Right lobe of liver (tissue), 6 donors: ENCODE measurements around the gene BDNF. TPM values are rescaled to one million over a fixed set of nuclear protein-coding genes. Genes with fewer than 3 reads are reported as not detected.

Experiments
- ATAC-seq, 4 donors: fragments of 200-7000 bp; cut with Tn5 transposase; one replicate each; pipeline ENCODE4 v1.9.1; 2020; ENCODE audit warnings: mild to moderate bottlenecking in 4 of 4, moderate library complexity in 4 of 4
- DNase-seq, 3 donors: peaks; one replicate each; pipeline ENCODE4 v3.0.0-alpha.2; 2020
- H3K27ac ChIP-seq, 3 donors: fragments of 200-600 bp; one replicate each; pipeline ENCODE4 v1.8.0; 2022
- H3K27me3 ChIP-seq, 2 donors: fragments of 200-600 bp; one replicate each; pipeline ENCODE4 v1.8.0; 2022
- H3K36me3 ChIP-seq, 4 donors: fragments of 200-600 bp; sonication (generic) in 1 of 4; one replicate each; pipeline versions ENCODE4 v1.5.1 to v1.8.0; 2017 to 2022; ENCODE audit warnings: control low read depth in 1 of 4
- H3K4me1 ChIP-seq, 4 donors: fragments of 200-600 bp; sonication (generic) in 1 of 4; one replicate each; pipeline versions ENCODE4 v1.5.1 to v1.8.0; 2017 to 2022; ENCODE audit warnings: control low read depth in 1 of 4
- H3K4me3 ChIP-seq, 3 donors: fragments of 200-600 bp; one replicate each; pipeline ENCODE4 v1.8.0; 2022
- H3K9me3 ChIP-seq, 4 donors: fragments of 200-600 bp; sonication (generic) in 1 of 4; one replicate each; pipeline versions ENCODE4 v1.5.1 to v1.8.0; 2017 to 2022; ENCODE audit warnings: control low read depth in 1 of 4
- POLR2A ChIP-seq: fragments of 450-650 bp; IDR thresholded peaks from one replicate; pipeline ENCODE4 v1.6.1; 2017; ENCODE audit warnings: antibody characterized with exemption, mild to moderate bottlenecking
- WGBS: methylation state at CpG from one replicate; pipeline ENCODE4 v1.1.6; 2018; ENCODE audit warnings: low coverage, low lambda C conversion rate; ENCODE audit not compliant: insufficient coverage; ENCODE audit errors: missing lambda C conversion rate; 5-methylcytosine and 5-hydroxymethylcytosine counted together
- intact Hi-C, 2 donors: fragments of 100-400 bp; cut with DNase I; formaldehyde crosslinking; loops; one replicate each; pipeline versions ENCODE4 v1.11.2 to v1.14.1; 2022
- total RNA-seq, 6 experiments: library from RNA; depleted of rRNA in 2 of 6; stranded (reverse); fragments of >200 nt in 2 of 6; fragmentation: NEBNext Ultra II Directional in 3 of 6; extraction: Animal tissue kit (Norgen Biotek cat#: 25700) in 3 of 6; gene quantifications; one replicate each; pipeline versions ENCODE4 v1.1.0 to v1.2.4, GENCODE V29; 2016 to 2023
- TF ChIP-seq, protein P1 (sequence below), 4 donors: fragments of 200-600 bp in 3 of 4; fragments of 450-650 bp in 1 of 4; IDR thresholded peaks; one replicate each; pipeline versions ENCODE4 v1.5.1 to v1.8.0; 2016 to 2022; ENCODE audit warnings: antibody characterized with exemption in 4 of 4, mild to moderate bottlenecking in 2 of 4
- donor health status: DM: no; HTN: yes; CAD: no.
- donor health status: DM: no; HTN: no; CAD: no.
- donor health status: DM: no; HTN: no; CAD: no.
- donor health status: DM: no; HTN: yes; CAD: no.
- donor health status: DM: no; HTN: yes; CAD: no.

Gene BDNF
- total RNA-seq, 6 experiments from 2014 or later = 0.06 to 0.27 (median 0.12) TPM; not detected in 3

DNA sequence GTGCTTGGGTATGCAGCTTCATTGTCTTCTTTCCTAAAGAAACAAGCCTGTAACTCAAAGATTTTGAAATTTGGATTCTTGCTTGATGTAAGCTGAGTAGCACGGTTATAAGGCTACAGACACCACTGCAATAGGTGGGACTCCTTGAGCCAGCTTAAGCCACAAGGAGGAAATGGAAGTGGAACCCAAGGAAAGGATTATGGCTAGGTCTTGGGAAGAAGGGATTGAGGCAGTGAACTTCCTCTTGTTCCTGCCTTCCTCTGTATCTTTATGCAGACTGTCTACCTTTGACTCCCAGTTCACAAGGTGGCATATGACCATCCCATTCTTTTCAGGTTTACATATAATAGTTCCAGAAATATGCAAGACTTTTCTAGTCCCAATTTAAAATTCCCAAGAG is 72.3 kb downstream of the BDNF start:
- intact Hi-C loops = no loop called here
- no peak overlapping the region for H3K4me3 ChIP-seq
- ATAC-seq = no peak
- no peaks in the 10 kb centered on the region for H3K36me3 ChIP-seq
- no peaks in the 10 kb centered on the region for H3K9me3 ChIP-seq
- H3K27ac ChIP-seq = no peak overlapping the region
- no peak for DNase-seq
- 80% methylated on average over 1 of the region's 1 CpG for WGBS
- TF ChIP-seq POLR2A = no peak
- no peaks in the 10 kb centered on the region for H3K27me3 ChIP-seq
- peaks cover 0 to 4% (median 0%) of the 10 kb centered on the region in 4 donors for H3K4me1 ChIP-seq

DNA sequence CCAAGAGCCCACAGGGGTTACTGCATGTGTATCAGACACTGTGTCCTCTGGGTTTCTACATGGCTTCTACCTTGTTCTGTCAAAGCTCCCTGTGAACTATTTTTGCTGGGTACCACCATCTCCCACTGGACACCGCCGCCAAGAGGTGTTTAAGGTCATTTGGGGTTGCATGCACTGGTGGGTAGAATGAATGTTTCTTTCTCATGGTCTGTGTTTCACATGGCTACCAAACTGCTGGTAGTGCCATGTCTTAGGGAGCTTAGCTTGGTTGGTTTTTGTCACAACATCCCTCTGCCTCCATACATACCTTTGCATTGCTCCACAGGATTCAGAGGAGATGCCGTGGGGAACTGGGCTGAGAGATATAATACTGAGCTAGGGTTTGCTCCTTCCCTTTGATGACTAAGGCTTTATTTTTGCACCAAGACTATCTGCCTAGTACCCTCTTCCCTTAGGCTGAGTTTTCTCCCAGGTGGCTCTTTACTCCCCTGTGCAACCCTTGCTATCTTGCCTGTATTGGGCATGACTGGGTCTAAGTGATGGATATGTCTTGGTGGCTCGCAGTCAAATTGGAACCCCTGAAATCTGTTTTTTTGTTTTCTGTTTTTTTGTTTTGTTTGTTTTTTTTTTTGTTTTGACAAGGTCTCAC is 73.2 kb downstream of the BDNF start:
- Histone ChIP-seq H3K36me3 (no peaks in the 10 kb centered on the region), H3K27me3 (no peaks in the 10 kb centered on the region), H3K27ac (no peak overlapping the region), H3K9me3 (no peaks in the 10 kb centered on the region), H3K4me3 (no peak overlapping the region), H3K4me1 (peaks cover 0 to 11% (median under 1%) of the 10 kb centered on the region in 4 donors)
- no peak for DNase-seq
- intact Hi-C loops = no loop called here
- 79% methylated on average over 3 of the region's 4 CpGs for whole genome bisulfite sequencing
- TF ChIP-seq, protein P1, sequence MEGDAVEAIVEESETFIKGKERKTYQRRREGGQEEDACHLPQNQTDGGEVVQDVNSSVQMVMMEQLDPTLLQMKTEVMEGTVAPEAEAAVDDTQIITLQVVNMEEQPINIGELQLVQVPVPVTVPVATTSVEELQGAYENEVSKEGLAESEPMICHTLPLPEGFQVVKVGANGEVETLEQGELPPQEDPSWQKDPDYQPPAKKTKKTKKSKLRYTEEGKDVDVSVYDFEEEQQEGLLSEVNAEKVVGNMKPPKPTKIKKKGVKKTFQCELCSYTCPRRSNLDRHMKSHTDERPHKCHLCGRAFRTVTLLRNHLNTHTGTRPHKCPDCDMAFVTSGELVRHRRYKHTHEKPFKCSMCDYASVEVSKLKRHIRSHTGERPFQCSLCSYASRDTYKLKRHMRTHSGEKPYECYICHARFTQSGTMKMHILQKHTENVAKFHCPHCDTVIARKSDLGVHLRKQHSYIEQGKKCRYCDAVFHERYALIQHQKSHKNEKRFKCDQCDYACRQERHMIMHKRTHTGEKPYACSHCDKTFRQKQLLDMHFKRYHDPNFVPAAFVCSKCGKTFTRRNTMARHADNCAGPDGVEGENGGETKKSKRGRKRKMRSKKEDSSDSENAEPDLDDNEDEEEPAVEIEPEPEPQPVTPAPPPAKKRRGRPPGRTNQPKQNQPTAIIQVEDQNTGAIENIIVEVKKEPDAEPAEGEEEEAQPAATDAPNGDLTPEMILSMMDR (IDR thresholded peaks at IDR 0.05) = no peak
- no peak for TF ChIP-seq POLR2A
- no peak for ATAC-seq

DNA sequence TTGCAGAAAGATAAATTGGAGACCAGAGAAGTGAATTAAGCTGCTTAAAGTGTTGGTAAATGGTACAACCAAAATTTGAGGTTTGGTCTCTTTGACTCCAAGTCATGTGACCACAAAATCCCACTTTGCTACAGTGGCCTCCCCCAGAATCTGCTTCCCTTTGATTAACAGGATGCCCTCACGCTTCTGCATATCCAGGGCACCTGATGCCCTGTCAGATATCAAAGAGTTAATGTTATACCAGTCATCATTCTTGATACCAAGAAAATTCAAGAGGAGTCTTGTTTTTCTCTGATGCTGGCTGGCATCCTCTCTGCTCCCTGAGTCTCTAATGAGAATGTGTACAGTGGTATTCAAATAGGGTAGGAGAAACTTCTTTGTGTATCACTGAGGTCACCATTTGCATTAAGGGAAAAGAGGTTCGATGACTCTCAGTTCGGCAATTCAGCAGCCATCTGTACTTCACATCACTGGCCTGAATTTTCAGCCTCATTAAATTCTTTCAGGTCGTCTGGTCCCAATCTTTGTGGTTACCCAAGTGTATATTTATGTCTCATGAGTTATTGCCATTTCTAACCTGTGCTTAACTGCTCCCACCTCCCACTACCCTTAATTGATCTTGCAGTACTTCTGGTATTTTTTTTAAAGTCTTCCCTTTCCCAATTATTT is 73.9 kb downstream of the BDNF start:
- DNase-seq (no peak), ATAC-seq (no peak)
- Histone ChIP-seq H3K4me3 (no peak overlapping the region), H3K27me3 (no peaks in the 10 kb centered on the region), H3K4me1 (peaks cover 0 to 17% (median 4%) of the 10 kb centered on the region in 4 donors), H3K27ac (no peak overlapping the region), H3K9me3 (no peaks in the 10 kb centered on the region), H3K36me3 (no peaks in the 10 kb centered on the region)
- intact Hi-C loops = no loop called here
- WGBS = 61% methylated on average over 4 of the region's 4 CpGs
- TF ChIP-seq POLR2A = no peak
- TF ChIP-seq, protein P1 (IDR thresholded peaks at IDR 0.05) = no peak

DNA sequence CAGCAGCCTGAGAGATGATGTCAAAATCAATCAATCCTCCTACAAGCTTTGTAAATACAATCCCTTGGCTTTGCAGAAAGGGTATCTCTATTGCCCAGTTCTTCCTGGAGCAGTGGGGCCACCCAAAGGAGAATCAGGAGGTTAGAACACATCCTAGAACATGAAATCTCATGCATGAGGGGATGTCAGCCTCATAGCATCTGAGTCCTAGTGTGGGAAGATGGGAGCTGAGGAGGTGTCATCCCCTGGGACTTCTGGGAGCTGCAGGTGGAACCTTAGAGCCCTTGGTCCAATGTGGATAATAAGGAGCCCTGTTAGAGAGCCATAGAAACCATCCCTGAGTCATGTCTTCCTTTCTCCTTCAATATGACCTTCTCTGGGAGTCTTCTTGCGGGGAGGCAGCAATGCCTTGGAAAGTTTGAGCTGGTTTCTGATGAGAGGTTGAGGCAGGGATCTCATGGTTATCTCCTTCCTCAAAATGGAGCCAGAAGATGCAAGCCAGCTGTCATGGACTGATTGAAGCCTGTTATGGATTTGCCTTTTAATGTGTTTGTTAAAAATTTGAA is 74.8 kb downstream of the BDNF start:
- H3K4me3 ChIP-seq = no peak overlapping the region
- ATAC-seq (no peak), DNase-seq (no peak)
- TF ChIP-seq, protein P1 (IDR thresholded peaks at IDR 0.05) = no peak
- TF ChIP-seq POLR2A = no peak
- intact Hi-C loops = no loop called here
- H3K4me1 ChIP-seq = peaks cover 0 to 20% (median 5%) of the 10 kb centered on the region in 4 donors
- no peaks in the 10 kb centered on the region for H3K27me3 ChIP-seq
- no peak overlapping the region for H3K27ac ChIP-seq
- H3K36me3 ChIP-seq = no peaks in the 10 kb centered on the region
- H3K9me3 ChIP-seq = no peaks in the 10 kb centered on the region
- WGBS = 20% methylated on average over 1 of the region's 1 CpG

DNA sequence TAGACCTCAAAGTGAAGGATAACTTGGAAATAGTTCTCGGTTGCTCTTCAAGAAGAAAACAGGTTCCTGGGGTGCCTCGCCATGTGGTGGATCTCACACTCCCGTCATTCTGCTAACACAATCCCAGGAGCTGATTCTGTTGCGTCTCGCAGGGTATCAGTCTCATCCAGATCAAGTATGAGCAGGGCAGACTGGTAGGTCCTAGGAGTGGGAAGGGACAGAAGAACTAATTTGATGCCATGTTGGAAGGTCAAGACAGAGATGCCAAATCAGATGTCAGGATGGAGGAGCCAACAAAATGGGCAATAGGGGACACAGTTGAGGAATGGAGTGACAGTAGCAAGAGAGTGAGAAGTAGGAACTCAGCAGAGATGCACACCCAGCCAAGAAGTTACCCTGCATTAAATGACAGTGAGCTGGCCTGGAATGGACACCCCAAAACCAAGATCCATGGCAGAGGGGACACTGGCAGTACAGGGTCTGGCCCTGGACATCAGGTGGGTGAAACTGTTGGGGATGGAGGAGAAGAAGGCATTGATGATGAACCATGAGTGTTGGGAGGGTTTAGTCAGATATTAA is 76.2 kb downstream of the BDNF start:
- 84% methylated on average over 5 of the region's 5 CpGs for WGBS

More for the DNA sequence above, 76.2 kb downstream of the BDNF start:
- no peak for TF ChIP-seq POLR2A
- TF ChIP-seq, protein P1 (IDR thresholded peaks at IDR 0.05) = no peak
- no peak for ATAC-seq
- intact Hi-C loops = no loop called here
- Histone ChIP-seq H3K36me3 (no peaks in the 10 kb centered on the region), H3K4me3 (no peak overlapping the region), H3K4me1 (peaks cover 0 to 20% (median 5%) of the 10 kb centered on the region in 4 donors), H3K9me3 (no peaks in the 10 kb centered on the region), H3K27ac (no peak overlapping the region), H3K27me3 (no peaks in the 10 kb centered on the region)
- DNase-seq = no peak
